Transverse colon (tissue), 4 donors: ENCODE results near the gene ANOS1.

ENCODE experiments used
- CTCF ChIP-seq, 5 experiments: fragments of 200-600 bp in 3 of 5; fragments of 450-650 bp in 2 of 5; sonication (generic) in 3 of 5; IDR thresholded peaks; 1 replicate in 2 of 5; 2 replicates in 3 of 5; pipeline ENCODE4 v1.5.1; 2016 to 2017; ENCODE audit warnings: antibody characterized with exemption in 5 of 5, inconsistent platforms in 3 of 5, mild to moderate bottlenecking in 2 of 5, moderate library complexity in 1 of 5
- EP300 ChIP-seq: sonication (generic); formaldehyde crosslinking; IDR thresholded peaks from one replicate; pipeline ENCODE4 v1.6.1; 2017; ENCODE audit warnings: antibody characterized with exemption, low read depth
- POLR2A ChIP-seq: fragments of 450-650 bp; IDR thresholded peaks from one replicate; pipeline ENCODE4 v1.6.1; 2016; ENCODE audit warnings: antibody characterized with exemption, mild to moderate bottlenecking, moderate library complexity
- POLR2AphosphoS5 ChIP-seq, 3 donors: sonication (generic); formaldehyde crosslinking; IDR thresholded peaks; one replicate each; pipeline ENCODE4 v1.6.1; 2016; ENCODE audit warnings: antibody characterized with exemption in 3 of 3

GRCh38 chrX:8579602-8580001 lies 152.3 kb downstream of the ANOS1 start:
- TF ChIP-seq POLR2AphosphoS5 (IDR thresholded peaks at IDR 0.05) = no peak
- no peak for TF ChIP-seq CTCF (IDR thresholded peaks at IDR 0.05)
- no peak for TF ChIP-seq POLR2A
- TF ChIP-seq EP300 = no peak
